PC-3 (cell line): ENCODE data around the gene JARID2. TPM values are rescaled to one million over a fixed set of nuclear protein-coding genes. Genes with fewer than 3 reads are reported as not detected.

Experiments used
- ATAC-seq: fragments of 200-7000 bp; cut with Tn5 transposase; 2 replicates; pipeline ENCODE4 v1.9.1; 2020; ENCODE audit warnings: mild to moderate bottlenecking, moderate library complexity
- BruUV-seq: library from RNA; stranded (reverse); fragments of 400-500 nt; replicated peaks from 2 replicates; lab custom pipeline; 2021; lab: Mats Ljungman, UMichigan
- CTCF ChIA-PET: fragments of 300-600 bp; sonication (Branson Sonifier 250); formaldehyde crosslinking; loops from one replicate; lab custom pipeline; 2022; ENCODE audit warnings: antibody characterized with exemption; lab: Charles Lee
- POLR2A ChIA-PET: fragments of 300-600 bp; sonication (Branson Sonifier 250); formaldehyde crosslinking; loops from one replicate; lab custom pipeline; 2022; ENCODE audit warnings: antibody characterized with exemption; ENCODE audit not compliant: unreplicated experiment; lab: Charles Lee
- DNase-seq: peaks from one replicate; pipeline ENCODE4 v3.0.0-alpha.2; 2015
- H2AFZ ChIP-seq: fragments of 300-600 bp; sonication (generic); 2 replicates; pipeline ENCODE4 v1.6.0; 2016; ENCODE audit warnings: antibody characterized with exemption, low read length
- H3F3A ChIP-seq: fragments of 300-600 bp; sonication (generic); one replicate; pipeline ENCODE4 v1.6.0; 2017; ENCODE audit warnings: antibody characterized with exemption, low read length, control low read depth, mild to moderate bottlenecking; ENCODE audit not compliant: unreplicated experiment
- H3K27ac ChIP-seq: fragments of 300-600 bp; sonication (generic); 2 replicates; pipeline ENCODE4 v1.5.1; 2016; ENCODE audit warnings: mild to moderate bottlenecking, low read length
- H3K27me3 ChIP-seq: fragments of 300-600 bp; sonication (generic); 2 replicates; pipeline ENCODE4 v1.6.1; 2016; ENCODE audit warnings: low read length, mixed read lengths
- H3K36me3 ChIP-seq: fragments of 300-600 bp; sonication (generic); 2 replicates; pipeline ENCODE4 v1.6.1; 2016; ENCODE audit warnings: low read depth, mixed run types, low read length, mixed read lengths
- H3K4me1 ChIP-seq: fragments of 300-600 bp; sonication (generic); 2 replicates; pipeline ENCODE4 v1.5.1; 2016; ENCODE audit warnings: low read length; ENCODE audit not compliant: insufficient read depth
- H3K4me2 ChIP-seq: fragments of 300-600 bp; sonication (generic); 2 replicates; pipeline ENCODE4 v1.6.0; 2016; ENCODE audit warnings: low read length
- H3K4me3 ChIP-seq: fragments of 300-600 bp; sonication (generic); 2 replicates; pipeline ENCODE4 v1.5.1; 2016; ENCODE audit warnings: mild to moderate bottlenecking, low read length, mixed read lengths
- H3K79me2 ChIP-seq: fragments of 300-600 bp; sonication (generic); 2 replicates; pipeline ENCODE4 v1.6.1; 2017; ENCODE audit warnings: low read length, mixed read lengths
- H3K9ac ChIP-seq: fragments of 300-600 bp; sonication (generic); 2 replicates; pipeline ENCODE4 v1.6.0; 2016; ENCODE audit warnings: mild to moderate bottlenecking, low read length
- H3K9me2 ChIP-seq: fragments of 300-600 bp; sonication (generic); replicated peaks from 2 replicates; pipeline ENCODE4 v1.6.1; 2016; ENCODE audit warnings: mixed run types, low read length, mixed read lengths
- H3K9me3 ChIP-seq: fragments of 300-600 bp; sonication (generic); 2 replicates; pipeline ENCODE4 v1.6.1; 2016; ENCODE audit warnings: low read length, mixed read lengths
- H4K20me1 ChIP-seq: fragments of 300-600 bp; sonication (generic); 2 replicates; pipeline ENCODE4 v1.6.1; 2016; ENCODE audit warnings: low read length, mixed read lengths
- CTCF ChIP-seq: fragments of 300-600 bp; sonication (generic); conservative IDR thresholded peaks from 2 replicates; pipeline ENCODE4 v1.5.1; 2017; ENCODE audit warnings: antibody characterized with exemption, low read depth, mild to moderate bottlenecking, low read length
- EZH2 ChIP-seq: fragments of 300-600 bp; sonication (generic); IDR thresholded peaks from one replicate; pipeline ENCODE4 v1.6.1; 2017; ENCODE audit warnings: antibody characterized with exemption, mild to moderate bottlenecking, low read length; ENCODE audit not compliant: unreplicated experiment
- EZH2phosphoT487 ChIP-seq: fragments of 300-600 bp; sonication (generic); IDR thresholded peaks from 2 replicates; pipeline ENCODE4 v1.6.1; 2018; ENCODE audit warnings: mild to moderate bottlenecking, antibody characterized with exemption, low read length, borderline replicate concordance
- intact Hi-C: fragments of 100-400 bp; cut with micrococcal nuclease; formaldehyde crosslinking; loops from 2 replicates; pipeline ENCODE4 v1.9.0; 2023
- total RNA-seq: library from RNA; depleted of rRNA; stranded (reverse); fragments of >200 nt; gene quantifications from 2 replicates; pipeline ENCODE4 v1.2.3, GENCODE V29; 2014

Gene JARID2
- total RNA-seq, 1 experiment from 2014 or later, result 11.0 TPM

- peaks cover 76% of the 10 kb centered on the region for H3K79me2 ChIP-seq
- H4K20me1 ChIP-seq, result peaks cover 3% of the 10 kb centered on the region; the same call in 1 of the 2 replicates
- POLR2A ChIA-PET, result no interaction called here
Observed at GRCh38 chr6:15434823-15435380, 189.0 kb downstream of the JARID2 start.

GRCh38 chr6:15435468-15435867 lies 189.6 kb downstream of the JARID2 start:
- Histone ChIP-seq H3K36me3 (no peaks in the 10 kb centered on the region), H4K20me1 (peaks cover 3% of the 10 kb centered on the region; the same call in 1 of the 2 replicates), H3K4me3 (no peak overlapping the region), H2AFZ (no peak overlapping the region), H3K4me2 (no peak overlapping the region), H3F3A (no peaks in the 10 kb centered on the region), H3K9ac (no peak overlapping the region), H3K27ac (no peak overlapping the region), H3K27me3 (no peaks in the 10 kb centered on the region), H3K79me2 (peaks cover 78% of the 10 kb centered on the region), H3K4me1 (peaks cover 36% of the 10 kb centered on the region), H3K9me3 (no peaks in the 10 kb centered on the region), H3K9me2 (no peaks in the 10 kb centered on the region)
- ChIA-PET POLR2A (interaction anchor here (0.6 kb wide), 1 partner anchor 162 kb away, joined by 5 read pairs; no protein-coding TSS in a partner anchor), CTCF (no interaction called here)
- no peak for ATAC-seq
- intact Hi-C loops, result no loop called here
- no peak for TF ChIP-seq EZH2phosphoT487
- no peak for TF ChIP-seq EZH2
- TF ChIP-seq CTCF, result no peak
- peak; percentile 13 for DNase-seq
- no TSS peak for BruUV-seq

More at GRCh38 chr6:15434823-15435380, 189.0 kb downstream of the JARID2 start:
- Histone ChIP-seq H3K4me1 (peaks cover 34% of the 10 kb centered on the region), H2AFZ (no peak overlapping the region), H3K9ac (no peak overlapping the region), H3K27ac (no peak overlapping the region), H3K36me3 (no peaks in the 10 kb centered on the region), H3F3A (no peaks in the 10 kb centered on the region), H3K27me3 (no peaks in the 10 kb centered on the region), H3K4me2 (no peak overlapping the region), H3K9me3 (no peaks in the 10 kb centered on the region), H3K4me3 (no peak overlapping the region), H3K9me2 (no peaks in the 10 kb centered on the region)
- DNase-seq (no peak), ATAC-seq (no peak)
- CTCF ChIA-PET, result no interaction called here
- BruUV-seq, result no TSS peak
- intact Hi-C loops, result no loop called here
- TF ChIP-seq EZH2phosphoT487 (no peak), CTCF (no peak), EZH2 (no peak)

- Histone ChIP-seq H3K9ac (no peak overlapping the region), H3F3A (no peaks in the 10 kb centered on the region), H3K9me3 (no peaks in the 10 kb centered on the region), H3K27ac (no peak overlapping the region), H3K9me2 (no peaks in the 10 kb centered on the region), H3K79me2 (peaks cover 78% of the 10 kb centered on the region), H3K4me2 (no peak overlapping the region), H4K20me1 (peaks cover 3% of the 10 kb centered on the region; the same call in 1 of the 2 replicates), H2AFZ (no peak overlapping the region), H3K27me3 (no peaks in the 10 kb centered on the region), H3K4me3 (no peak overlapping the region), H3K4me1 (peaks cover 40% of the 10 kb centered on the region), H3K36me3 (no peaks in the 10 kb centered on the region)
- no TSS peak for BruUV-seq
- no peak for DNase-seq
- POLR2A ChIA-PET, result no interaction called here
- intact Hi-C loops, result no loop called here
- TF ChIP-seq EZH2 (no peak), CTCF (no peak), EZH2phosphoT487 (no peak)
- CTCF ChIA-PET, result no interaction called here
- no peak for ATAC-seq
Observed at GRCh38 chr6:15436451-15436850, 190.6 kb downstream of the JARID2 start.
